ENCODE data around the gene MAP3K3.
"Not testable (repeated sequence)": the region's sequence is repeated elsewhere in the genome, so short reads cannot be mapped to it uniquely, and the experiment has no call there.

MAP3K3 gene

DNA sequence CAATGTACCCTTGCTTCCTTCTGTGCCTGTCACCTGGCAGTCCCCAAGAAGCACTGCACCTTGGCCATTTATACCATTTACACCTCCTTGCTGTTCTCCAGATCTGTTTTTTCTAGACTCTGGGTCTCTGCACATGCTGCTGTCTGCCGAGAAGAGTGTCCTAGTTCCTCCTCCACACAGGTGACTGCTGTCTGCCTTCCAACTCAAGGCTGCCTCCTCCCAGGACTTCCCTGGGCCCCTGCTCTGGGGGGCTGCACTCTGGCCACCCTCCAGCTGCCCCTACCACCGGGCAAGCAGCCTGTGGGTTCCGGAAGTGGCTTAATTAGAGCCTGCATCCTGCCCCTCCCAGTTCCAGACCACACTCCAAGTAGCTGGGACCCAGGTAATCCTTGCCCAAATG is 83.4 kb downstream of the MAP3K3 start:
- DNase-seq (ENCODE audit: low read depth in 2 of 2), result no peak

DNA sequence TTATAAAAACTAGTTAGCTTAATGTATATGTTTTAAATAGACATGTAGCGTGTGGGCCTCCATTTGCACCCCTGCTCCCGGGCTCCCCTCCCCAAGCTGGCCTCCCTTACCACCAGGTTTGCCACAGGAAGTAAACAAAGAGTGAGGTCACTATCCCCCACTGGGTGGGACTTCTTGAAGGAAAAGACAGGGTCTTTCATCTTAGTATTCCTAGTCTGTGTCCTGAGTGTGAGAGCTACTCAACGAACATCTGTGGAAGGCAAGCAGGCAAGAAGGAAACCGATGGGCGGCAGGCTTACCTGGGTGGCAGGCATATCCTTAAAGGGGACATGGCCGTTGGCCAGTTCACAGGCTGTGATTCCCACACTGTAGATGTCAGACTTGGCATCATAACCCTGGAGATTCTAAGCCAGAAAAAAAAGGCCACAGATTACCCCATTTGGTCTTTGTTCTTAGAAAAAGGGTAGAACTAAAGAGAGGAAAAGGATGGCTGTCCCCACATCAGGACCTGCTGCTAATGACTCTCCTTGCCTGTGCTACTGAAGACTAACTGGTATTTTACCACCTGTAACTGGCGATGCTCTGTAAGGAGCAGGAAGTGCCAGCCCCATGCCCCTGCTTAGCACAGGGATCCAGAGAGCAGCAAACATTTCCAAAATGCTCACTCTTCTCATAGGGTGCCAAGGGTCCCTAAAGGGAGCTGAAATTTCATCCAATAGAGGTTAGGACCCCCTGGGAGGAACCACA is 84.3 kb downstream of the MAP3K3 start:
- DNase-seq (ENCODE audit: low read depth in 2 of 2), result no peak

DNA sequence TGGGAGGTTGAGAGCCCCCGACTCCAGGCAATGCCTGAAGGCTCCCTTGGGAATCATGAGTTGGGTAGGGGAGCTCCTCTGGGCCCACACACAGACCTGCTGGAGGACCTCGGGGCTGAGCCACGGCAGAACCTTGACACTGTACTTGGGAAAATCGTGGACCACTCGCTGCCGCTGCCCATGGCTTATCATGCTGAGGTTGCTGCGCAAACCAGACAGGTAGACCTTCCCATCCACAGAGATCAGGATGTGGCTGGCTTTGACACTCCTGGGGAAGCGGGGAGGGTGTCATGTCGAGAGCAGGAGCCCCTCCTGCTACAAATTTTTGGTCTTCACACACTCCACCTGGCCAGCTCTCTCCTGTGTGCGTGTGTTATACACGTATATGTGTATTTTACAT is 84.9 kb downstream of the MAP3K3 start:
- no peak for DNase-seq (ENCODE audit: low read depth in 2 of 2)

DNA sequence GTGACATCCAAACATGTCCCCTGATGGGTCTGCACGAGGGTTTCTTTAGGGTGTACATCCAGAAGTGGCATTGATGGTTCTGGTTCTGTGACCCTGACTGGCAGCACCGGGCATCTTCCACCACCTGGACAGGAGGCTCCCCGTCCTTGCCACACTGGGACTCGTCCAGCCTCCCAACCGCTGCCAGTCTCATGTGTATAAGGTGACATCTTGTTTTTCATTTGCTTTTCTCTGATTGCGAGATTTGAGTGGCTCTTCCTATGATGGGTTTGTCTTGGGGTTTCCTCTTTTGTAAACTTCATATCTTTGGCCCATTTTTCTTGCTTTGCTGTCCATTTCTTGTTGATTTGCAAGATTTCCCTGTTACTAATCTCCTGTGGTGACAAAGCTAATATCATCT is 86.9 kb downstream of the MAP3K3 start:
- no peak for DNase-seq (ENCODE audit: low read depth in 2 of 2)

DNA sequence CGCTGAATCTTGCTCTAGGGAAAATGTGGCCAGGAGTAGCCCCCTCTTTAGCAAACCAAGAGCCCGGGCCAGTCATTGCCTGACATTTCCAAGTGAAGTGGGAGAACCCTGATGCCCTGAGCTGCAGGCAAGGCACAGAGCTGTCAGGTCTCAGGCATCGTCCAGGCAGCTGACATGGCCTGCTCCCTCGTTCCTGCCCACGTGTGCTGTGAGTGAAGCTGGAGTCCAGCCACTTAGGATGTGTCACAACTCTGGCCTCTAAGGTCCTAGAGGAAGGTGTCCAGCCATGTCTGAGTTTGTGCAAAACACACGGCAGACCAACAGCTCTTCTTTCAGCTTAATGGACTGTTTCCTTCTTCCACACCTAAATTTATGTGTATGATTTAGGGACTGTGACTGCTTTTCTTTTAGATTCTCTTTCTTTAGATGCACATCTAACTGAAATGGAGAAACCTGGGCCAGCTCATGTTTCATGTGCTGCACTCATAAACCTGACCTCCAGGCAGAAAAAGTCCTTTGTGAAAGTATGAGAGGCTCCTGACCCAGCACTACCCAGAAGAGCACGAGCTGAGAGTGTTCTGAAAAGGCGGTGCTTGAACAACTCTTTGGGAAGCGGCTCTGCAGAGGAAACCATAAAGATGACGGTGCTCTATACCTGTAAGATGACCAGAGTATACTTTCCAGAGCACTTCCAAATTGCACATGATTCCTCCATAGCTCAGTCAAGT is 92.5 kb downstream of the MAP3K3 start:
- no peak for DNase-seq (ENCODE audit: low read depth in 2 of 2)

DNA sequence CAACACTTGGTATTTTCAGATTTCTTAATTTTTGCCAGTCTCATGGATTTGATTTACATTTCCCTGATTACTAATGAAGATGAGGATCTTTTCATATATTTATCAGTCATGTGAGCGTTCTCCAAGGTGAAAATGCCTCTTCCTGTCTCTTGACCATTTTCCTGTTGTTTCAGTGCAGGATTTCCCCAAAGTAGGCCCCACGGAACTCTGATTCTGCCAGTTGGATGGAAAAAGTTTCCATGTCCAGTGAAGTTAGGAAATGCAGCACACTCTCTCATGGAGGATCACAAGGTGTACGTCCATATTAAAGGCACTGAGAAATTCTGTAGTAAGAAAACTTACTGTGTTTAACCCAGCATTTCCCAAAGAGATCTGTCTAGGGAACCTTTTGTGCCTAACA is 94.2 kb downstream of the MAP3K3 start:
- no peak for DNase-seq (ENCODE audit: low read depth in 2 of 2)

DNA sequence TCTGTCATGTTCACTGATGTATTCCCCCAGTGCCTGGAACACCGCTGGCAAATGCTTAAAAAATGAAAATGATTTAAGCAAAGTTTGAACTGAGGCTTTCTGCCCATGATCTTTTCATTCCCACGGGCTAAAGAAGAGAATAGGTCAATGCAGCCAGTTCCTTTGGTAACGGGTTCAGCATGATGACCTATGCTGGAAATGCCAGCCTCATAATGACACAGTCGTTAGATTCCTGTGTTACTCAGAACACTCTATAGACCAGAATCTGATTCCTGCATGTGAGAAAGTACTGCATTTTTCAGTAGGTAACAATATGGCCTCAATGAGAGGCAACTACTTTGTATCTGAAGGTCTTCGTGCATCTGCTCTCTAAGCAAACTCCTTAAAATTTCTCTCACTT is 96.8 kb downstream of the MAP3K3 start:
- no peak for DNase-seq (ENCODE audit: low read depth in 2 of 2)

DNA sequence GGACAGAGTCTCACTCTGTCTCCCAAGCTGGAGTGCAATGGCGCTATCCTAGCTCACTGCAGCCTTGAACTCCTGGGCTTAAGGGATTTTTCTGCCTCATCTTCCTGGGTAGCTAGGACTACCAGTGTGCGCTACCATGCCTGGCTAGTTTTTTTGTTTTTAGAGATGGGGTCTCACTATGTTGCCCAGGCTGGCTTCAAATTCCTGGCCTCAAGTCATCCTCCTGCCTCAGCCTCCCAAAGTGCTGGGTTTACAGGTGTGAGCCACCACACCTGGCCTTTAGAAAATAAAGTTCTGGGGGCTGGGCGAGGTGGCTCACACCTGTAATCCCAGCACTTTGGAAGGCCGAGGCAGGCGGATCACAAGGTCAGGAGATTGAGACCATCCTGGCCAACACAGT is 98.0 kb downstream of the MAP3K3 start:
- not testable (repeated sequence) for DNase-seq (ENCODE audit: low read depth in 2 of 2)

DNA sequence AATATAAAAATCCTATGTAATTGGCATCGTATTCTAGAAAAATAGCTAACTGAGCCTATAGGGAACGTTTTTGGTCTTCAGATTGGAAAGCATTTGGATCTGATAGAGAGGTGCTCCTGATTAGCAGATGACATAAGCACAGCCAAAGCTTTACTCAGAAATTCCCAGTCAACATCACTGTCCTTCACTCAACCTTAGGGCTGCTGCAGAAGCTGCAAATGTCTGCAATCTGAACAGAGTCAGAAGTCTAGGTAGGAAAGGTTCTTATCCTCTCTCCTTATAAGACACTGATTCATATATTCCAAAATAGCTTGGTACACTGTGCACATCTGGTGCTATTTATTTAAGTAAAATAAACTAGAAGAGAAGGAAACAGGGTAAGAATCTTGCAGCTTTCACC is 100.2 kb downstream of the MAP3K3 start:
- no peak for DNase-seq (ENCODE audit: low read depth in 2 of 2)

DNA sequence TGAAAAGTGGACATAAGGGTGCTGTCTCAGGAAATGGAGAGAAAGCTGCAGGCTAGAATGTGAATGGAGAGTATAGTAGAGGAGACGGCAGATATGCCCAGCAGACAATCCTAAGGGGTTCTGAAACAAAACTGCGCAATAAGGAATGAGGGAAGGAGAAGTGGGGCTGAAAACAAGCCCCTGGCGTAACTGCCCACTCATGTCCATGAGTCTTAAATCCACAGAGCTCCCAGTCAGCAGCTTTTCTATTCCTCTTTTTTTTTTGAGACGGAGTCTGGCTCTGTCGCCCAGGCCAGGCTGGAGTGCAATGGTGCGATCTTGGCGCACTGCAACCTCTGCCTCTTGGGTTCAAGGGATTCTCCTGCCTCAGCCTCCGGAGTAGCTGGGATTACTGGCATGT is 113.5 kb downstream of the MAP3K3 start:
- DNase-seq (ENCODE audit: low read depth in 2 of 2), result no peak

DNA sequence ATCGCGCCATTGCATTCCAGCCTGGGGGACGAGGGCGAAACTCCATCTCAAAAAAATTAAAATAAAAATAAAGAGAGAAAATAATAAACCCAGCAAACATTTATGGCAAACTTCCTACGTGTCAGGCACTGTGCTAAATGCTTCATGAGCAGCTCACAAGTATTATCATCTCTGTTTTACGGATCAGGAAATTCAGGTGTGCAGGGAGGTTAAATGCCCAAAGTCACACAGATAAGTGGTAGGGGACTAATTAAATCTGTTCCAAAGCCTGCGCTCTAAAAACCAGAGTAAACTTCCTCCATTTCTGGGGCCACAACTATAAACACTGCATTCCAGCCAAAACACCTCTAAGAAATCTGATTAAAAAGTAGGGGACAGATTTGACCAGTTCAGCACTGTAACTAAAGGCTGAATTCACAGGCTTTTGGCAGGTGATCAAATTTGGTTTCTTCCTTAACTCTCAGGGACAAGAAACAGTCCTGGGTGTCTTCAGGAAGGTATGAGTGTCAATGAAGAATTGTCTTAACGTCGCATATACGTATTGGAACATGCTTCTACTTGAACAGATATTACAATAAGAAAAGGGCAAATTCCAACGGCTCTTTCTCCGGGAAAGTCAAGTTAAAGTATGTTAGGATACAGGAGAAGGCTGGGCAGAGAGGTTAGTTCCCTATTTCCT is 118.4 kb downstream of the MAP3K3 start:
- no peak for DNase-seq (ENCODE audit: low read depth in 2 of 2)

DNA sequence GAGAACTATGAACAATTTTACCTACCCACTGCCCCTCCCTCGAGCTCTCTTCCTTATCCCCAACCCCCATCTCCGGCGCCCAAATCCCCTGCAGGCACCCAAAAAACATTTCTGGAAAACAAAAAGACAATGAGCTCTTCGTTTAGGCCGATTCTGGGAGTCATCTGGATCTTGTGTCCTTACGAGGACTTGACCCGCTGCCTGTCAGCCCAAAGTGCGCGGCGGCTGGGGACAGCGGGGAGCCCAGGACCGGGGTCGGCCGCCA is 118.9 kb downstream of the MAP3K3 start:
- DNase-seq (ENCODE audit: low read depth in 2 of 2), result peak in 1 of 2 donors; percentile 24

DNA sequence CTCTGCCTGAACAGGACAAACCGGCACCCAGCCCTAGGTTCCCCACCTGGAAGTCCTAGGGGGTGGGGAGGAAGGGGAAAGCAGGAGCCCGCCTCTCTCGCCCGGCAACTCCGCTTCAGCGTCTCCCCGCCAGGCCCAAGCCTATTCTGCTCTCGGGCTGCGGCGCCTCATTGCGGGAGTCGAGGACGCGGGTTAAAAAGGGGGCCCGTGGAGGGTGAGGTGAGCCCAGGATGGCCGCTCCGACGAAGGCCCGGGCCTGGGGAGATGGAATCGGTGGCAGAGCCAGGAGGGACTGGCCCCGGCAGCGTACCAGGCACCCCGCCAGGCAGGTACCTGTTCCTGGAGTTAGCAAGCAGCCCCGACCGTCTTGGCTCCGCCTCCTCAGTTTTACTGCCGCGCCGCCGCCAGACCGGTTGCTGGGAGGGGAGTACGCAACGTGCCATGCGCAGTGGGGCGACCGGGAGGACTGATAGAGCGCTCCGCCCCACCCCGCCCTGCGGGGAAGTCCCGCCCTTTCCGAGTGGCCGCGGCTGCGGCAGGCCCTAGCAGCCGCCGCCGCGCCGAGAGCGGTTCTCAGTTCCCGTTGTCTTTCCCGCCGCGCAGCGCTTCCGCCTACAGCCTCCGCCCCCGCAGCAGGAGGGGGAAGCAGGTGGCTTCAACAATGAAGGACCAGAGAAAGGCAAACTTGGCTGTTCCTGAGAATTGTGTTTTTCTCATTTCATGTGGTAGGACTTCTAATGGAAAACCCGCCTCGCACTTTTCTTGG is 119.4 kb downstream of the MAP3K3 start, which contains the start of gene STRADA:
STRADA (minus strand) TSS at position 392 of the 766 bp plus-strand sequence. CDS start 13,430 bp downstream, outside the sequence.
- DNase-seq (ENCODE audit: low read depth in 2 of 2), result peak; percentile 99

All from stimulated activated CD4-positive, alpha-beta T cell treated with anti-CD3 and anti-CD28 coated beads, Interleukin-15, amount 100 ng/mL, for 48 hours (primary cell).